H1 (cell line): ENCODE measurements around the gene CBLN1. TPM values are rescaled to one million over a fixed set of nuclear protein-coding genes. Genes with fewer than 3 reads are reported as not detected.

ENCODE experiments used
- CTCF ChIA-PET: fragments of 300-600 bp; sonication (Branson Sonifier 250); formaldehyde crosslinking; loops from one replicate; lab custom pipeline; 2021; ENCODE audit not compliant: partially characterized antibody; lab: Charles Lee
- POLR2A ChIA-PET: fragments of 300-600 bp; sonication (Branson Sonifier 250); formaldehyde crosslinking; loops from one replicate; lab custom pipeline; 2021; ENCODE audit warnings: inconsistent platforms; ENCODE audit not compliant: partially characterized antibody; lab: Charles Lee
- DNase-seq, 2 experiments: peaks; one replicate each; pipeline versions ENCODE4 v3.0.0 to v3.0.0-alpha.2; 2010 to 2022; ENCODE audit warnings: low spot score in 2 of 2, low read depth in 1 of 2, mixed read lengths in 1 of 2
- FAIRE-seq: peaks from 2 replicates; lab custom pipeline; 2011; peaks lifted over from hg19 to GRCh38; lab: Jason Lieb, UNC
- H2AFZ ChIP-seq: 2 replicates; pipeline ENCODE4 v1.8.1; 2012; ENCODE audit warnings: low read length, inconsistent platforms
- H2AK5ac ChIP-seq: 2 replicates; pipeline ENCODE4 v1.6.1; 2013; ENCODE audit warnings: low read depth, low read length
- H2BK120ac ChIP-seq: replicated peaks from 2 replicates; pipeline ENCODE3; 2013; ENCODE audit warnings: low read depth, low read length, inconsistent platforms
- H2BK12ac ChIP-seq: 2 replicates; pipeline ENCODE4 v1.6.1; 2013; ENCODE audit warnings: low read depth, low read length
- H2BK15ac ChIP-seq: 2 replicates; pipeline ENCODE4 v1.6.1; 2013; ENCODE audit warnings: low read length
- H2BK20ac ChIP-seq: 2 replicates; pipeline ENCODE4 v1.6.1; 2013; ENCODE audit warnings: low read length
- H2BK5ac ChIP-seq: 2 replicates; pipeline ENCODE4 v1.6.1; 2013; ENCODE audit warnings: low read depth, low read length
- H3K14ac ChIP-seq: 2 replicates; pipeline ENCODE4 v1.6.1; 2013; ENCODE audit warnings: inconsistent platforms; ENCODE audit not compliant: insufficient read length
- H3K18ac ChIP-seq: 2 replicates; pipeline ENCODE4 v1.6.1; 2013; ENCODE audit warnings: low read length; ENCODE audit errors: extremely low read depth
- H3K23ac ChIP-seq: 2 replicates; pipeline ENCODE4 v1.6.1; 2013; ENCODE audit warnings: inconsistent platforms; ENCODE audit not compliant: insufficient read length
- H3K23me2 ChIP-seq: 2 replicates; pipeline ENCODE4 v1.6.1; 2013; ENCODE audit warnings: low read depth, low read length
- H3K27ac ChIP-seq: 2 replicates; pipeline ENCODE4 v1.6.1; 2011; ENCODE audit warnings: low read depth, low read length, inconsistent platforms
- H3K27me3 ChIP-seq, 4 experiments: replicated peaks in 1 of 4; 1 replicate in 1 of 4; 2 replicates in 3 of 4; pipeline versions ENCODE4 v1.6.1 to v1.8.1; 2011 to 2013; ENCODE audit warnings: low read length in 3 of 4, mild to moderate bottlenecking in 3 of 4, inconsistent platforms in 2 of 4, mixed read lengths in 2 of 4, moderate library complexity in 1 of 4; ENCODE audit not compliant: control insufficient read depth in 3 of 4, insufficient read depth in 3 of 4; ENCODE audit errors: extremely low read depth in 1 of 4
- H3K36me3 ChIP-seq, 4 experiments: 2 replicates each; pipeline versions ENCODE4 v1.6.1 to v1.8.1; 2011 to 2013; ENCODE audit warnings: mild to moderate bottlenecking in 4 of 4, low read length in 3 of 4, moderate library complexity in 2 of 4, control low read depth in 1 of 4, inconsistent platforms in 1 of 4; ENCODE audit not compliant: insufficient read depth in 4 of 4, control insufficient read depth in 2 of 4
- H3K4ac ChIP-seq: replicated peaks from 2 replicates; pipeline ENCODE3; 2013; ENCODE audit warnings: low read length, low read depth, mixed read lengths, inconsistent platforms; ENCODE audit not compliant: insufficient read length
- H3K4me1 ChIP-seq, 4 experiments: replicated peaks in 1 of 4; 1 replicate in 1 of 4; 2 replicates in 3 of 4; pipeline versions ENCODE4 v1.6.1 to v1.8.1; 2011 to 2013; ENCODE audit warnings: low read length in 3 of 4, inconsistent platforms in 2 of 4, mixed read lengths in 1 of 4; ENCODE audit not compliant: insufficient read depth in 4 of 4, control insufficient read depth in 3 of 4
- H3K4me2 ChIP-seq, 2 experiments: 2 replicates each; pipeline versions ENCODE4 v1.6.1 to v1.8.1; 2011 to 2013; ENCODE audit warnings: low read depth in 2 of 2, low read length in 2 of 2, control low read depth in 1 of 2, inconsistent platforms in 1 of 2, mild to moderate bottlenecking in 1 of 2; ENCODE audit not compliant: insufficient read depth in 1 of 2
- H3K4me3 ChIP-seq, 4 experiments: fragments of 200-600, 300-600 bp in 1 of 4; sonication (generic), shearing (Covaris generic), sonication (Bioruptor Twin) in 1 of 4; 2 replicates each; pipeline versions ENCODE4 v1.5.1 to v1.8.1; 2011 to 2016; ENCODE audit warnings: low read length in 4 of 4, low read depth in 3 of 4, control low read depth in 2 of 4, inconsistent platforms in 2 of 4, mild to moderate bottlenecking in 2 of 4, mixed read lengths in 1 of 4, moderate library complexity in 1 of 4; ENCODE audit not compliant: insufficient read depth in 2 of 4; ENCODE audit errors: extremely low read depth in 1 of 4
- H3K56ac ChIP-seq: replicated peaks from 2 replicates; pipeline ENCODE3; 2013; ENCODE audit warnings: low read depth, mild to moderate bottlenecking, mixed read lengths, low read length, inconsistent platforms; ENCODE audit not compliant: insufficient read length
- H3K79me1 ChIP-seq: 2 replicates; pipeline ENCODE4 v1.6.1; 2013; ENCODE audit warnings: low read depth, low read length, control low read depth
- H3K79me2 ChIP-seq, 2 experiments: 2 replicates each; pipeline versions ENCODE4 v1.6.1 to v1.8.1; 2012 to 2013; ENCODE audit warnings: low read length in 2 of 2, mild to moderate bottlenecking in 2 of 2, inconsistent platforms in 1 of 2; ENCODE audit not compliant: insufficient read depth in 2 of 2, control insufficient read depth in 1 of 2
- H3K9ac ChIP-seq, 4 experiments: replicated peaks in 1 of 4; 1 replicate in 1 of 4; 2 replicates in 3 of 4; pipeline versions ENCODE4 v1.6.1 to v1.8.1; 2011 to 2013; ENCODE audit warnings: low read depth in 3 of 4, low read length in 3 of 4, control low read depth in 2 of 4, mild to moderate bottlenecking in 2 of 4, moderate library complexity in 2 of 4, inconsistent platforms in 1 of 4; ENCODE audit errors: extremely low read depth in 1 of 4
- H3K9me3 ChIP-seq, 2 experiments: 2 replicates each; pipeline versions ENCODE4 v1.6.1 to v1.8.1; 2012 to 2013; ENCODE audit warnings: mild to moderate bottlenecking in 2 of 2, moderate library complexity in 2 of 2, control low read depth in 1 of 2, inconsistent platforms in 1 of 2, low read depth in 1 of 2, low read length in 1 of 2, mixed read lengths in 1 of 2; ENCODE audit not compliant: insufficient read depth in 2 of 2
- H4K20me1 ChIP-seq, 2 experiments: replicated peaks in 1 of 2; 2 replicates each; pipeline versions ENCODE3 to v1.8.1; 2011 to 2013; ENCODE audit warnings: inconsistent platforms in 2 of 2, low read length in 2 of 2, mild to moderate bottlenecking in 1 of 2; ENCODE audit not compliant: insufficient read depth in 2 of 2, control insufficient read depth in 1 of 2
- H4K5ac ChIP-seq: 2 replicates; pipeline ENCODE4 v1.6.1; 2013; ENCODE audit warnings: low read length, low read depth, mixed read lengths, inconsistent platforms; ENCODE audit not compliant: insufficient read length
- H4K8ac ChIP-seq: 2 replicates; pipeline ENCODE4 v1.8.0; 2013; ENCODE audit warnings: mild to moderate bottlenecking, moderate library complexity, low read length, inconsistent platforms; ENCODE audit not compliant: insufficient read depth; ENCODE audit errors: extremely low read depth
- H4K91ac ChIP-seq: replicated peaks from 2 replicates; pipeline ENCODE3; 2013; ENCODE audit warnings: low read length, mixed read lengths, inconsistent platforms; ENCODE audit not compliant: insufficient read length
- ASH2L ChIP-seq: fragments of 200-600, 300-600 bp; sonication (generic); IDR thresholded peaks from one replicate; pipeline ENCODE4 v1.7.1; 2017; ENCODE audit warnings: low read length
- CEBPB ChIP-seq: IDR thresholded peaks from 2 replicates; pipeline ENCODE4 v1.6.1; 2012; ENCODE audit warnings: low read depth, low read length
- CTCF ChIP-seq, 3 experiments: IDR thresholded peaks; 1 replicate in 2 of 3; 2 replicates in 1 of 3; pipeline versions ENCODE4 v1.5.1 to v1.6.1; 2011; ENCODE audit warnings: low read length in 3 of 3, mild to moderate bottlenecking in 3 of 3, inconsistent platforms in 2 of 3, low read depth in 1 of 3, moderate library complexity in 1 of 3; ENCODE audit not compliant: insufficient read depth in 1 of 3; ENCODE audit errors: control extremely low read depth in 1 of 3
- E2F6 ChIP-seq: IDR thresholded peaks from 2 replicates; pipeline ENCODE4 v1.6.1; 2012; ENCODE audit warnings: inconsistent platforms
- EZH2 ChIP-seq: fragments of 200-600 bp; sonication (generic); IDR thresholded peaks from 2 replicates; pipeline ENCODE4 v1.7.1; 2012; ENCODE audit warnings: low read depth, mild to moderate bottlenecking, moderate library complexity, low read length, inconsistent platforms; ENCODE audit not compliant: severe bottlenecking
- RNF2 ChIP-seq: fragments of 200-900, 300-1000 bp; sonication (generic); IDR thresholded peaks from 2 replicates; pipeline ENCODE4 v1.7.1; 2016; ENCODE audit warnings: borderline replicate concordance, low read depth, mild to moderate bottlenecking, antibody characterized with exemption, low read length; ENCODE audit not compliant: poor library complexity, severe bottlenecking; ENCODE audit errors: missing control alignments
- SUZ12 ChIP-seq: fragments of 200-600 bp; sonication (generic); IDR thresholded peaks from 2 replicates; pipeline ENCODE4 v1.6.1; 2012; ENCODE audit warnings: mild to moderate bottlenecking, inconsistent platforms, low read length, moderate library complexity, mixed read lengths
- WGBS, 2 experiments: shearing (Covaris generic) in 1 of 2; methylation state at CpG; one replicate each; pipeline versions ENCODE4 v1.1.6 to v1.1.7; 2013 to 2015; ENCODE audit warnings: low lambda C conversion rate in 2 of 2, mixed read lengths in 2 of 2, inconsistent platforms in 1 of 2, low coverage in 1 of 2, missing lambda C conversion rate in 1 of 2; ENCODE audit not compliant: insufficient replicate concordance in 2 of 2, insufficient coverage in 1 of 2, insufficient read length in 1 of 2; ENCODE audit errors: extremely low coverage in 1 of 2, missing lambda C conversion rate in 1 of 2; 5-methylcytosine and 5-hydroxymethylcytosine counted together
- polyA plus RNA-seq, 7 experiments: library from polyadenylated mRNA; depleted of rRNA in 3 of 7; stranded (reverse) in 5 of 7; unstranded in 2 of 7; fragments of >200 nt in 5 of 7; fragments of 200-250 nt in 2 of 7; gene quantifications; 1 replicate in 5 of 7; 2 replicates in 1 of 7; 4 replicates in 1 of 7; pipeline versions ENCODE4 v1.2.1 to v1.2.3, GENCODE V29; 2011 to 2013; ENCODE audit warnings: missing spikeins in 2 of 7, mixed read lengths in 2 of 7
- total RNA-seq: library from RNA; stranded (reverse); fragmentation: NEBNext Ultra II Directional; extraction: Animal tissue kit (Norgen Biotek cat#: 25700); gene quantifications from 2 replicates; pipeline ENCODE4 v1.2.1, GENCODE V29; 2021

Gene CBLN1
- total and polyA plus RNA-seq, 2 of the 8 experiments (the other 6 are each of a cell fraction or from before 2014, with no cell fraction given): 0.97 to 7.1 TPM

- Histone ChIP-seq H3K4me3 (peak overlapping the region in 3 of 4 experiments; percentile 4 to 71 (median 23); a peak in 5 of 8 replicates), H3K36me3 (no peaks in the 10 kb centered on the region), H4K5ac (no peak overlapping the region), H3K4ac (no peak overlapping the region), H3K79me1 (no peaks in the 10 kb centered on the region), H3K23me2 (peaks cover 23% of the 10 kb centered on the region), H3K79me2 (no peaks in the 10 kb centered on the region), H4K91ac (no peak overlapping the region), H3K23ac (no peak overlapping the region), H3K18ac (no peak overlapping the region), H3K56ac (no peak overlapping the region), H2BK5ac (no peak overlapping the region), H2AFZ (no peak overlapping the region), H3K27me3 (peaks cover 78 to 91% (median 90%) of the 10 kb centered on the region in 4 experiments), H3K14ac (no peak overlapping the region), H3K9ac (no peak overlapping the region), H3K9me3 (no peaks in the 10 kb centered on the region), H2BK120ac (no peak overlapping the region), H2BK20ac (no peak overlapping the region), H3K4me1 (peaks cover 2 to 34% (median 24%) of the 10 kb centered on the region in 4 experiments), H2BK15ac (no peak overlapping the region), H4K8ac (peak overlapping the region; percentile 26; the same call in 1 of the 2 replicates), H3K4me2 (peak overlapping the region; percentile 49 to 98), H2AK5ac (no peak overlapping the region; the same call in 1 of the 2 replicates), H2BK12ac (0 out of 2 replicates have a peak overlapping the region, but pooled peaks have one; percentile 33), H4K20me1 (peaks cover 9 to 39% of the 10 kb centered on the region in 2 experiments), H3K27ac (no peak overlapping the region)
- DNase-seq: peak in 1 of 2 experiments; percentile 56
- POLR2A ChIA-PET: no interaction called here
- CTCF ChIA-PET: interaction anchor here (1.2 to 6.9 kb wide), 6 partner anchors 9 to 591 kb away, joined by 3 to 28 read pairs (median 3); no protein-coding TSS in a partner anchor
- FAIRE-seq: no peak
- WGBS, 2 experiments: 6% methylated on average over 49 of the region's 49 CpGs; no CpG with 5 or more reads in 1 of the 2 experiments
- TF ChIP-seq E2F6: no peak
- TF ChIP-seq CEBPB: no peak
- peak; percentile 99 for TF ChIP-seq RNF2
- peak in 1 of 3 experiments; percentile 2; a peak in 1 of 4 replicates for TF ChIP-seq CTCF (IDR thresholded peaks at IDR 0.05; ENCODE audit: control extremely low read depth in 1 of 3, insufficient read depth in 1 of 3, low read depth in 1 of 3, low read length in 3 of 3)
- TF ChIP-seq EZH2: peak; percentile 99
- TF ChIP-seq ASH2L: peak; percentile 29
- TF ChIP-seq SUZ12: peak; percentile 97
Observed at GRCh38 chr16:49277766-49278566, 3.7 kb downstream of the CBLN1 start.
